GM12865 (cell line): ENCODE measurements around the gene INSR.

Experiments used
- DNase-seq: peaks from one replicate; pipeline ENCODE4 v3.0.0; 2010; ENCODE audit warnings: low read depth
- H3K4me3 ChIP-seq: 2 replicates; pipeline ENCODE4 v1.5.1; 2011; ENCODE audit warnings: mild to moderate bottlenecking, low read depth, low read length, control low read depth
- CTCF ChIP-seq: IDR thresholded peaks from 2 replicates; pipeline ENCODE4 v1.5.1; 2011; ENCODE audit warnings: low read length, control low read depth, low read depth, inconsistent platforms; ENCODE audit not compliant: insufficient read depth; ENCODE audit errors: missing control alignments

Gene INSR

GRCh38 chr19:7203332-7203731, 90.9 kb downstream of the INSR start:
- H3K4me3 ChIP-seq: no peak overlapping the region
- DNase-seq: no peak
- TF ChIP-seq CTCF: no peak

GRCh38 chr19:7202888-7203287, 91.3 kb downstream of the INSR start:
- TF ChIP-seq CTCF: no peak
- no peak overlapping the region for H3K4me3 ChIP-seq

GRCh38 chr19:7200736-7201135, 93.5 kb downstream of the INSR start:
- H3K4me3 ChIP-seq: no peak overlapping the region
- DNase-seq: peak; percentile 42
- no peak for TF ChIP-seq CTCF

More at GRCh38 chr19:7202888-7203287, 91.3 kb downstream of the INSR start:
- DNase-seq: no peak

- no peak for DNase-seq
- no peak for TF ChIP-seq CTCF
Observed at GRCh38 chr19:7199613-7200533, 94.3 kb downstream of the INSR start.

GRCh38 chr19:7197760-7198696, 96.2 kb downstream of the INSR start:
- DNase-seq: peak; percentile 97
- peak; percentile 32 for TF ChIP-seq CTCF
- peak overlapping the region; percentile 71 for H3K4me3 ChIP-seq

More at GRCh38 chr19:7199613-7200533, 94.3 kb downstream of the INSR start:
- H3K4me3 ChIP-seq: no peak overlapping the region

GRCh38 chr19:7197119-7197759, 97.0 kb downstream of the INSR start:
- DNase-seq: peak; percentile 94

More at GRCh38 chr19:7197119-7197759, 97.0 kb downstream of the INSR start:
- H3K4me3 ChIP-seq: peak overlapping the region; percentile 46
- TF ChIP-seq CTCF: no peak
